NK-92 (cell line): ENCODE measurements around the gene ERN2.

ENCODE experiments used
- DNase-seq: peaks from one replicate; lab custom pipeline; 2025; ENCODE audit not compliant: unreplicated experiment; lab: John Stamatoyannopoulos, UW

The ERN2 gene

DNA sequence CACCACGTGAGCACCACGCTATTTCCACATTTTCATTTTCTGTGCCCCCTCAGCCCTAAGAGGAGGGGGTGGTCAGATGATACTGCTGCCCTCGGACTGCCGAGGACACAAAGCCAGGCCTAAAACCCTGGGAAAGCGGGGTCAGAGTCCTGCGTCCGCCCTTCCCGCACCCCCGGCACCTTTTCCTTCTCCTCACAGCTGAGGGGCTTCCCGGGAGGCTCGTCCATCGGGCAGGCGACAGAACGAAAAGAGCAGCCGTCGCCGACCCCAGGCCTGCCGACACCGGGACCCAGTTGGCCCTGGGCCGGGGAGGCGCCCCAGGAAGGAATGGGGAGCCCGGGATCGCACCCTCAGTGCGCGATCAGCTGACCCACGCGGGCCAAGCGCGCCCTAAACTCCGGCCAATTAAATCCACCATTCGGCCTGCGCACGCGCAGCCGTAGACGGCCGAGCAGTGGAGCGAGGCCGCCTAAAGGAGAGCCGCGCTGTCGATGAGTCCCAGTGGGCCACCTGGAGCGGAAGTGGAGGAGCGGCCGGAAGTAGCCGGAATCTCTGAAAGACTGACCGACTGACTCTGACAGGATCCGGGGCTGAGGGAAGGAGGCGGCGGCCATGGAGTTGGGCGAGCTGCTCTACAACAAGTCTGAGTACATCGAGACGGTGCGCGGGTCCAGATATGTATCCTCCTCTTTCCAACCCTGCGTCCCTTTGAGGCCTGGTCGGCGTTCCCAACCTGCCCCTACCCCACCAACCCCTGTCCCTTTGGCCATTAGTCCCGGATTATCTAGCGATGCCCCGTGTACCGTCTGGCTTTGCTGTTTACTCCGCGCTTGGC is 71.9 kb downstream of the ERN2 start, which contains the start of the genes DCTN5 and PALB2:
Gene DCTN5, plus strand, starts transcription at position 536 of the 835 bp plus-strand sequence. Its CDS starts 77 bp downstream, at position 613.
Gene PALB2, minus strand, starts transcription at position 380 of the 835 bp plus-strand sequence. Its CDS starts 153 bp downstream, at position 227.
- peak; percentile 25 for DNase-seq

DNA sequence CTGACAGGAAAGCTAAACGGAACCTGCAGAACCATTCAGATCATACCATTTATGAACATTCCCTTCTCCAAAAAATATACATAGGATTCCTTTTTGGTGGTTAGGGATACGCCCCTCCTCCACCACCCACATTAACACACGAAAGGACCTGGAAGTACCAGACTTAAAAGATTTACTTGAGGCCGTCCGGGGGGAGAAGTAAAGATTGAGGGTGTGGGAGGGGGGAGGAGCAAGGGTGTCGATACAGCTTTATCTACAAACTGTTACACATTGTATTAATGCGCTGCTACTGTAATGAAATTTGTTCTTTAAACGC is 72.4 kb downstream of the ERN2 start:
- DNase-seq = no peak
